SK-N-SH (cell line): ENCODE measurements around the gene PTPRS. TPM values are rescaled to one million over a fixed set of nuclear protein-coding genes. Genes with fewer than 3 reads are reported as not detected.

Source experiments
- CTCF ChIA-PET: fragments of 300-600, 350-600 bp; formaldehyde crosslinking; extraction: SDS; loops from one replicate; lab custom pipeline; 2021; lab: Yijun Ruan, JAX
- POLR2A ChIA-PET: fragments of 350-600 bp; sonication (Branson Sonifier 250); formaldehyde crosslinking; extraction: SDS; loops from one replicate; lab custom pipeline; 2020; ENCODE audit warnings: antibody characterized with exemption, inconsistent platforms; lab: Yijun Ruan, JAX
- DNase-seq: peaks from one replicate; pipeline ENCODE4 v3.0.0; 2012
- H2AFZ ChIP-seq: fragments of 200-600 bp; sonication (generic); 2 replicates; pipeline ENCODE4 v1.8.1; 2016; ENCODE audit warnings: antibody characterized with exemption, mild to moderate bottlenecking, low read depth
- H3F3A ChIP-seq: fragments of 200-600 bp; sonication (generic); replicated peaks from 2 replicates; pipeline ENCODE3; 2016; ENCODE audit warnings: antibody characterized with exemption, mild to moderate bottlenecking; ENCODE audit not compliant: insufficient read depth
- H3K27ac ChIP-seq, 2 experiments: fragments of 200-500 bp in 1 of 2; fragments of 200-600 bp in 1 of 2; sonication (Bioruptor generic) in 1 of 2; sonication (generic), shearing (Covaris generic) in 1 of 2; 2 replicates each; pipeline versions ENCODE4 v1.5.1 to v1.6.1; 2014 to 2016; ENCODE audit warnings: low read depth in 2 of 2, inconsistent platforms in 1 of 2, low read length in 1 of 2, mild to moderate bottlenecking in 1 of 2, mixed read lengths in 1 of 2
- H3K27me3 ChIP-seq: fragments of 200-600 bp; sonication (generic), shearing (Covaris generic); 2 replicates; pipeline ENCODE4 v1.6.1; 2016; ENCODE audit warnings: mixed run types; ENCODE audit not compliant: insufficient read depth
- H3K36me3 ChIP-seq, 2 experiments: fragments of 200-500 bp in 1 of 2; fragments of 200-600 bp in 1 of 2; sonication (Bioruptor generic) in 1 of 2; sonication (generic) in 1 of 2; replicated peaks in 1 of 2; 2 replicates each; pipeline versions ENCODE3 to v1.5.1; 2014 to 2016; ENCODE audit warnings: low read length in 1 of 2, mild to moderate bottlenecking in 1 of 2; ENCODE audit not compliant: insufficient read depth in 2 of 2, control insufficient read depth in 1 of 2
- H3K4me1 ChIP-seq, 2 experiments: fragments of 200-500 bp in 1 of 2; fragments of 200-600 bp in 1 of 2; sonication (Bioruptor generic) in 1 of 2; sonication (generic), shearing (Covaris generic) in 1 of 2; 2 replicates each; pipeline versions ENCODE4 v1.5.1 to v1.6.1; 2014 to 2016; ENCODE audit warnings: low read depth in 1 of 2, low read length in 1 of 2, mixed run types in 1 of 2; ENCODE audit not compliant: insufficient read depth in 2 of 2, control insufficient read depth in 1 of 2
- H3K4me2 ChIP-seq: fragments of 200-600 bp; sonication (generic), shearing (Covaris generic); 2 replicates; pipeline ENCODE4 v1.6.1; 2017; ENCODE audit warnings: mixed run types
- H3K4me3 ChIP-seq, 2 experiments: fragments of 200-500 bp in 1 of 2; fragments of 200-600 bp in 1 of 2; sonication (Bioruptor generic) in 1 of 2; sonication (generic), shearing (Covaris generic) in 1 of 2; 2 replicates each; pipeline versions ENCODE4 v1.5.1 to v1.8.1; 2014 to 2016; ENCODE audit warnings: low read depth in 2 of 2, inconsistent platforms in 1 of 2, low read length in 1 of 2, mild to moderate bottlenecking in 1 of 2, mixed read lengths in 1 of 2, moderate library complexity in 1 of 2
- H3K79me2 ChIP-seq: fragments of 200-600 bp; sonication (generic); 2 replicates; pipeline ENCODE4 v1.8.1; 2017; ENCODE audit warnings: mild to moderate bottlenecking; ENCODE audit not compliant: insufficient read depth
- H3K9ac ChIP-seq: fragments of 200-600 bp; sonication (generic); 2 replicates; pipeline ENCODE4 v1.6.1; 2017; ENCODE audit warnings: mixed run types
- H3K9me2 ChIP-seq: fragments of 200-600 bp; sonication (generic); 2 replicates; pipeline ENCODE4 v1.6.1; 2017; ENCODE audit warnings: mixed run types
- H3K9me3 ChIP-seq: fragments of 200-600 bp; sonication (generic); 2 replicates; pipeline ENCODE4 v1.6.1; 2017; ENCODE audit warnings: mixed run types, mild to moderate bottlenecking, moderate library complexity
- H4K20me1 ChIP-seq: fragments of 200-600 bp; sonication (generic); 2 replicates; pipeline ENCODE4 v1.6.1; 2017; ENCODE audit warnings: mild to moderate bottlenecking, mixed run types; ENCODE audit not compliant: insufficient read depth
- CHD2 ChIP-seq: fragments of 150-350 bp; IDR thresholded peaks from 2 replicates; pipeline ENCODE4 v1.6.1; 2018; ENCODE audit warnings: low read length; ENCODE audit not compliant: partially characterized antibody
- ELF1 ChIP-seq: IDR thresholded peaks from 2 replicates; pipeline ENCODE4 v1.4.0; 2012
- FOSL2 ChIP-seq: IDR thresholded peaks from 2 replicates; pipeline ENCODE4 v1.4.0; 2012; ENCODE audit warnings: low read depth, mild to moderate bottlenecking, moderate library complexity, borderline replicate concordance
- FOXJ3 ChIP-seq: sonication (generic); formaldehyde crosslinking; IDR thresholded peaks from 2 replicates; pipeline ENCODE4 v1.5.1; 2020; ENCODE audit warnings: mild to moderate bottlenecking, missing genetic modification reagents
- GATA2 ChIP-seq: sonication (generic); formaldehyde crosslinking; IDR thresholded peaks from 2 replicates; pipeline ENCODE4 v1.5.0; 2020; ENCODE audit warnings: mild to moderate bottlenecking, missing genetic modification reagents
- JUND ChIP-seq: IDR thresholded peaks from 2 replicates; pipeline ENCODE4 v1.4.0; 2012
- MAX ChIP-seq: IDR thresholded peaks from 2 replicates; pipeline ENCODE4 v1.4.0; 2012; ENCODE audit warnings: low read depth
- MXI1 ChIP-seq: IDR thresholded peaks from 2 replicates; pipeline ENCODE4 v1.6.1; 2012; ENCODE audit warnings: mild to moderate bottlenecking, low read depth, low read length, improper control_type of control experiment
- NFIC ChIP-seq: IDR thresholded peaks from 2 replicates; pipeline ENCODE4 v1.4.0; 2012; ENCODE audit warnings: borderline replicate concordance
- NRF1 ChIP-seq: IDR thresholded peaks from 2 replicates; pipeline ENCODE4 v1.6.1; 2012; ENCODE audit warnings: low read depth, mild to moderate bottlenecking, low read length
- POLR2AphosphoS5 ChIP-seq: IDR thresholded peaks from 2 replicates; pipeline ENCODE4 v1.6.1; 2012; ENCODE audit warnings: low read depth, low read length
- RAD21 ChIP-seq: IDR thresholded peaks from 2 replicates; pipeline ENCODE4 v1.6.1; 2012; ENCODE audit warnings: mild to moderate bottlenecking, low read length
- RCOR1 ChIP-seq: fragments of 150-350 bp; IDR thresholded peaks from 2 replicates; pipeline ENCODE4 v1.6.1; 2017; ENCODE audit warnings: antibody characterized with exemption, low read length
- REST ChIP-seq: IDR thresholded peaks from 2 replicates; pipeline ENCODE4 v1.6.1; 2012; ENCODE audit warnings: mild to moderate bottlenecking, low read depth, low read length, moderate library complexity
- RFX5 ChIP-seq: IDR thresholded peaks from 2 replicates; pipeline ENCODE4 v1.6.1; 2012; ENCODE audit warnings: mild to moderate bottlenecking, improper control_type of control experiment, low read length
- RXRA ChIP-seq: IDR thresholded peaks from 2 replicates; pipeline ENCODE4 v1.4.0; 2012; ENCODE audit warnings: low read depth, mild to moderate bottlenecking, borderline replicate concordance
- SIN3A ChIP-seq: IDR thresholded peaks from 2 replicates; pipeline ENCODE4 v1.6.1; 2012; ENCODE audit warnings: low read depth, mild to moderate bottlenecking, low read length, moderate library complexity, borderline replicate concordance
- TAF1 ChIP-seq: IDR thresholded peaks from 2 replicates; pipeline ENCODE4 v1.6.1; 2012; ENCODE audit warnings: low read depth, mild to moderate bottlenecking, low read length, moderate library complexity, borderline replicate concordance
- TCF12 ChIP-seq: IDR thresholded peaks from 2 replicates; pipeline ENCODE4 v1.4.0; 2012
- USF1 ChIP-seq: IDR thresholded peaks from 2 replicates; pipeline ENCODE4 v1.4.0; 2012; ENCODE audit warnings: low read depth, borderline replicate concordance
- USF2 ChIP-seq: fragments of 150-350 bp; IDR thresholded peaks from 2 replicates; pipeline ENCODE4 v1.6.1; 2017; ENCODE audit warnings: antibody characterized with exemption, low read length, low read depth, borderline replicate concordance
- YY1 ChIP-seq: IDR thresholded peaks from 2 replicates; pipeline ENCODE4 v1.4.0; 2012; ENCODE audit warnings: low read depth, mild to moderate bottlenecking
- WGBS: methylation state at CpG from one replicate; pipeline ENCODE4 v1.1.6; 2017; ENCODE audit warnings: low lambda C conversion rate; 5-methylcytosine and 5-hydroxymethylcytosine counted together
- polyA plus RNA-seq, 3 experiments: library from polyadenylated mRNA; depleted of rRNA; stranded (reverse); fragments of >200 nt; gene quantifications; 2 replicates each; pipeline ENCODE4 v1.2.3, GENCODE V29; 2012

The PTPRS gene
- polyA plus RNA-seq, 1 of the 3 experiments (the other 2 are of a cell fraction) = 91.0 TPM

- peaks cover 8% of the 10 kb centered on the region; the same call in 1 of the 2 replicates for H3K79me2 ChIP-seq
- ChIA-PET POLR2A (no interaction called here), CTCF (interaction anchor here (0.5 to 1.3 kb wide), 3 partner anchors 16 to 524 kb away, joined by 3 read pairs; no protein-coding TSS in a partner anchor)
- H3K9ac ChIP-seq = no peak overlapping the region
- H3K4me2 ChIP-seq = no peak overlapping the region
- peaks cover 34% of the 10 kb centered on the region for H4K20me1 ChIP-seq
- DNase-seq = no peak
- H3K9me3 ChIP-seq = no peaks in the 10 kb centered on the region
- H2AFZ ChIP-seq = no peak overlapping the region
- no peaks in the 10 kb centered on the region for H3K36me3 ChIP-seq
- H3F3A ChIP-seq = no peaks in the 10 kb centered on the region
- H3K4me3 ChIP-seq = no peak overlapping the region
- H3K4me1 ChIP-seq = peaks cover 3 to 8% of the 10 kb centered on the region in 2 experiments; a peak in 2 of 4 replicates
- no peak overlapping the region for H3K27ac ChIP-seq
- TF ChIP-seq GATA2 (CRISPR knock-in tag) (no peak), USF2 (no peak), JUND (no peak), FOSL2 (no peak), TAF1 (no peak), USF1 (no peak), CHD2 (no peak), RFX5 (no peak), RAD21 (no peak), ELF1 (no peak), NFIC (no peak), TCF12 (no peak), RXRA (no peak)
- H3K27me3 ChIP-seq = no peaks in the 10 kb centered on the region
- H3K9me2 ChIP-seq = no peaks in the 10 kb centered on the region
- 96% methylated on average over 30 of the region's 32 CpGs for WGBS
These were observed 5.7 kb downstream of the PTPRS start for GRCh38 chr19:5334824-5335500.

GRCh38 chr19:5334366-5334739 is 6.3 kb downstream of the PTPRS start:
- Histone ChIP-seq H3K27ac (no peak overlapping the region), H3K9me3 (no peaks in the 10 kb centered on the region), H3F3A (no peaks in the 10 kb centered on the region), H3K36me3 (no peaks in the 10 kb centered on the region), H3K4me3 (no peak overlapping the region), H3K4me2 (no peak overlapping the region), H2AFZ (no peak overlapping the region), H3K4me1 (peaks cover 3 to 8% of the 10 kb centered on the region in 2 experiments; a peak in 2 of 4 replicates), H3K79me2 (peaks cover 5% of the 10 kb centered on the region; the same call in 1 of the 2 replicates), H4K20me1 (peaks cover 34% of the 10 kb centered on the region), H3K9ac (no peak overlapping the region), H3K9me2 (no peaks in the 10 kb centered on the region), H3K27me3 (no peaks in the 10 kb centered on the region)
- DNase-seq = no peak
- WGBS = 94% methylated on average over 5 of the region's 10 CpGs
- CTCF ChIA-PET = interaction anchor here (1.3 kb wide), 1 partner anchor 15 kb away, joined by 3 read pairs; no protein-coding TSS in a partner anchor
- POLR2A ChIA-PET = no interaction called here
- no peak for TF ChIP-seq RCOR1
- no peak for TF ChIP-seq POLR2AphosphoS5
- no peak for TF ChIP-seq YY1
- no peak for TF ChIP-seq REST
- no peak for TF ChIP-seq TAF1
- no peak for TF ChIP-seq NRF1
- TF ChIP-seq MXI1 = no peak
- TF ChIP-seq USF1 = no peak
- TF ChIP-seq SIN3A = no peak
- TF ChIP-seq MAX = no peak
- no peak for TF ChIP-seq FOXJ3 (CRISPR knock-in tag)
